Progenitor cell of endocrine pancreas (in vitro differentiated cells): ENCODE measurements around the gene HECTD2. TPM values are rescaled to one million over a fixed set of nuclear protein-coding genes. Genes with fewer than 3 reads are reported as not detected.
"Not testable (repeated sequence)": the region's sequence is repeated elsewhere in the genome, so short reads cannot be mapped to it uniquely, and the experiment has no call there.

Experiments used
- DNase-seq: peaks from one replicate; pipeline ENCODE4 v3.0.0; 2021; ENCODE audit warnings: low spot score; ENCODE audit not compliant: unreplicated experiment
- H3K27ac Mint-ChIP-seq: 2 replicates; pipeline ENCODE4 v1.8.0; 2021; ENCODE audit warnings: mild to moderate bottlenecking, moderate library complexity, mixed read lengths
- H3K27me3 Mint-ChIP-seq: 2 replicates; pipeline ENCODE4 v1.8.0; 2021; ENCODE audit warnings: mixed read lengths
- H3K36me3 Mint-ChIP-seq: 2 replicates; pipeline ENCODE4 v1.8.0; 2022; ENCODE audit warnings: mixed read lengths; ENCODE audit not compliant: insufficient read depth
- H3K4me1 Mint-ChIP-seq: 2 replicates; pipeline ENCODE4 v1.8.0; 2021; ENCODE audit warnings: low read depth, mixed read lengths
- H3K4me3 Mint-ChIP-seq: 2 replicates; pipeline ENCODE4 v1.8.0; 2021; ENCODE audit warnings: low read depth, mild to moderate bottlenecking, moderate library complexity, mixed read lengths
- H3K9me3 Mint-ChIP-seq: 2 replicates; pipeline ENCODE4 v1.8.0; 2021; ENCODE audit warnings: low read depth, mixed read lengths
- total RNA-seq: library from RNA; stranded (reverse); gene quantifications from 2 replicates; pipeline ENCODE4 v1.2.1, GENCODE V29; 2021
- TF ChIP-seq, protein P1 (sequence below): fragments of 200-600 bp; sonication (generic); IDR thresholded peaks from one replicate; pipeline ENCODE4 v1.5.0; 2021; ENCODE audit warnings: antibody characterized with exemption, mild to moderate bottlenecking; ENCODE audit not compliant: unreplicated experiment

Gene HECTD2
- total RNA-seq, 1 donor from 2014 or later = 33.1 TPM

- Mint-ChIP-seq H3K4me1 (no peaks in the 10 kb centered on the region), H3K27me3 (no peaks in the 10 kb centered on the region), H3K27ac (no peak overlapping the region), H3K36me3 (peaks cover 29% of the 10 kb centered on the region), H3K9me3 (peaks cover 19% of the 10 kb centered on the region), H3K4me3 (no peak overlapping the region)
- TF ChIP-seq, protein P1, sequence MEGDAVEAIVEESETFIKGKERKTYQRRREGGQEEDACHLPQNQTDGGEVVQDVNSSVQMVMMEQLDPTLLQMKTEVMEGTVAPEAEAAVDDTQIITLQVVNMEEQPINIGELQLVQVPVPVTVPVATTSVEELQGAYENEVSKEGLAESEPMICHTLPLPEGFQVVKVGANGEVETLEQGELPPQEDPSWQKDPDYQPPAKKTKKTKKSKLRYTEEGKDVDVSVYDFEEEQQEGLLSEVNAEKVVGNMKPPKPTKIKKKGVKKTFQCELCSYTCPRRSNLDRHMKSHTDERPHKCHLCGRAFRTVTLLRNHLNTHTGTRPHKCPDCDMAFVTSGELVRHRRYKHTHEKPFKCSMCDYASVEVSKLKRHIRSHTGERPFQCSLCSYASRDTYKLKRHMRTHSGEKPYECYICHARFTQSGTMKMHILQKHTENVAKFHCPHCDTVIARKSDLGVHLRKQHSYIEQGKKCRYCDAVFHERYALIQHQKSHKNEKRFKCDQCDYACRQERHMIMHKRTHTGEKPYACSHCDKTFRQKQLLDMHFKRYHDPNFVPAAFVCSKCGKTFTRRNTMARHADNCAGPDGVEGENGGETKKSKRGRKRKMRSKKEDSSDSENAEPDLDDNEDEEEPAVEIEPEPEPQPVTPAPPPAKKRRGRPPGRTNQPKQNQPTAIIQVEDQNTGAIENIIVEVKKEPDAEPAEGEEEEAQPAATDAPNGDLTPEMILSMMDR = no peak
- no peak for DNase-seq
These were observed 34.4 kb downstream of the HECTD2 start for GRCh38 chr10:91444211-91445182.

DNA sequence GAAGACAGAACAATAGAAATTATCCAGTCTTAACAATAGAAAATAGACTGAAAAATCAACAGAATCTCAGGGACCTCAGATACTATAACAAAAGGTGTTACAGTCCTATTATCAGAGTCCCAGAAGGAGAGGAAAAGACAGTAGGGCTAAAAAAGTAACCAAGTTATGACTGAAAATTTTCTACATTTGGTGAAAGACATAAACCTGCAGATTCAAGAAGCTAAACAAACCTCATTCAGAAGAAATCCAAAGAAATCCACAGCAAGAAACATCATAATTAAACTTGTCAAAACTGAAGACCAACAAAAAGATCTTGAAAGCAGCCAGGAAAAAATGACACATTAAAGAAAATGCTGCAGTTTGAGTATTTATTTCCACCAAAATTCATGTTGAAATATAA lies 41.9 kb downstream of the HECTD2 start:
- no peak overlapping the region for H3K4me3 Mint-ChIP-seq
- peaks cover 48% of the 10 kb centered on the region for H3K36me3 Mint-ChIP-seq
- TF ChIP-seq, protein P1 = no peak
- H3K27ac Mint-ChIP-seq = no peak overlapping the region
- DNase-seq = no peak
- no peaks in the 10 kb centered on the region for H3K27me3 Mint-ChIP-seq
- peaks cover 49% of the 10 kb centered on the region for H3K9me3 Mint-ChIP-seq
- no peaks in the 10 kb centered on the region for H3K4me1 Mint-ChIP-seq

- Mint-ChIP-seq H3K4me1 (no peaks in the 10 kb centered on the region), H3K4me3 (no peak overlapping the region), H3K27me3 (no peaks in the 10 kb centered on the region), H3K27ac (no peak overlapping the region), H3K9me3 (peaks cover 49% of the 10 kb centered on the region), H3K36me3 (peaks cover 48% of the 10 kb centered on the region)
- TF ChIP-seq, protein P1 = no peak
- no peak for DNase-seq
These were observed 43.4 kb downstream of the HECTD2 start for GRCh38 chr10:91453535-91453934.

DNA sequence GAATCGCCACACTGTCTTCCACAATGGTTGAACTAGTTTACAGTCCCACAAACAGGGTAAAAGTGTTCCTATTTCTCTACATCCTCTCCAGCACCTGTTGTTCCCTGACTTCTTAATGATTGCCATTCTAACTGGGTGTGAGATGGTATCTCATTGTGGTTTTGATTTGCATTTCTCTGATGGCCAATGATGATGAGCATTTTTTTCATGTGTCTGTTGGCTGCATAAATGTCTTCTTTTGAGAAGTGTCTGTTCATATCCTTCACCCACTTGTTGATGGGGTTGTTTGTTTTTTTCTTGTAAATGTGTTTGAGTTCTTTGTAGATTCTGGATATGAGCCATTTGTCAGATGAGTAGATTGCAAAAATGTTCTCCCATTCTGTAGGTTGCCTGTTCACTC lies 45.0 kb downstream of the HECTD2 start:
- DNase-seq, H3K27me3 Mint-ChIP-seq, H3K27ac Mint-ChIP-seq, H3K4me3 Mint-ChIP-seq, H3K4me1 Mint-ChIP-seq: not testable (repeated sequence)
- H3K36me3 Mint-ChIP-seq = peaks cover 44% of the 10 kb centered on the region
- peaks cover 38% of the 10 kb centered on the region for H3K9me3 Mint-ChIP-seq

DNA sequence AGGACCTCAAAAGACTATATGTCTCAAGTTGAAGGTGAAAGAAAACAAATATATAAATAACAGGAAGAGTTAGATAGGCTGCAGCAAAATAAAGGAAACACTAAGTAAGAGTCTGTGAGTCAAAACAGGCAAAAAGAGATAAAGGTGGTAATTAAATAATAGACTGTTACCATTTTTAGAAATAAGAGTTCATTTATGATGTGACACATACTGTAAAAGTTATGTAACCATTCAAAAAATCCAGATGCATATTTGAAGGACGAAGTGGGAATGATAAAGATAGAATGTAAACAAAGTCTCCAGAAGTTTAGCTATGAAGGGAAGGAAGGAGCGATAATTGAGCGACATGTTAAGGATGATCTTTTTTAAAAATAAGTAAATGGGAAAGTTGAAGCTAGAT lies 50.5 kb downstream of the HECTD2 start:
- Mint-ChIP-seq H3K4me3 (no peak overlapping the region), H3K27me3 (no peaks in the 10 kb centered on the region), H3K4me1 (no peaks in the 10 kb centered on the region), H3K9me3 (peaks cover 7% of the 10 kb centered on the region), H3K27ac (no peak overlapping the region), H3K36me3 (peaks cover 34% of the 10 kb centered on the region)
- DNase-seq = no peak
- TF ChIP-seq, protein P1 = no peak

- TF ChIP-seq, protein P1 = no peak
- Mint-ChIP-seq H3K4me3 (no peak overlapping the region), H3K36me3 (peaks cover 48% of the 10 kb centered on the region), H3K27ac (no peak overlapping the region), H3K4me1 (no peaks in the 10 kb centered on the region), H3K9me3 (peaks cover 15% of the 10 kb centered on the region), H3K27me3 (no peaks in the 10 kb centered on the region)
- DNase-seq = no peak
These were observed 52.3 kb downstream of the HECTD2 start for GRCh38 chr10:91462423-91462822.
